COLO668 (cell line): ENCODE measurements around the gene SLC35G2.
"Not testable (repeated sequence)": the region's sequence is repeated elsewhere in the genome, so short reads cannot be mapped to it uniquely, and the experiment has no call there.

Experiments
- DNase-seq: peaks from one replicate; lab custom pipeline; 2025; ENCODE audit not compliant: unreplicated experiment; lab: John Stamatoyannopoulos, UW

Gene SLC35G2

DNA sequence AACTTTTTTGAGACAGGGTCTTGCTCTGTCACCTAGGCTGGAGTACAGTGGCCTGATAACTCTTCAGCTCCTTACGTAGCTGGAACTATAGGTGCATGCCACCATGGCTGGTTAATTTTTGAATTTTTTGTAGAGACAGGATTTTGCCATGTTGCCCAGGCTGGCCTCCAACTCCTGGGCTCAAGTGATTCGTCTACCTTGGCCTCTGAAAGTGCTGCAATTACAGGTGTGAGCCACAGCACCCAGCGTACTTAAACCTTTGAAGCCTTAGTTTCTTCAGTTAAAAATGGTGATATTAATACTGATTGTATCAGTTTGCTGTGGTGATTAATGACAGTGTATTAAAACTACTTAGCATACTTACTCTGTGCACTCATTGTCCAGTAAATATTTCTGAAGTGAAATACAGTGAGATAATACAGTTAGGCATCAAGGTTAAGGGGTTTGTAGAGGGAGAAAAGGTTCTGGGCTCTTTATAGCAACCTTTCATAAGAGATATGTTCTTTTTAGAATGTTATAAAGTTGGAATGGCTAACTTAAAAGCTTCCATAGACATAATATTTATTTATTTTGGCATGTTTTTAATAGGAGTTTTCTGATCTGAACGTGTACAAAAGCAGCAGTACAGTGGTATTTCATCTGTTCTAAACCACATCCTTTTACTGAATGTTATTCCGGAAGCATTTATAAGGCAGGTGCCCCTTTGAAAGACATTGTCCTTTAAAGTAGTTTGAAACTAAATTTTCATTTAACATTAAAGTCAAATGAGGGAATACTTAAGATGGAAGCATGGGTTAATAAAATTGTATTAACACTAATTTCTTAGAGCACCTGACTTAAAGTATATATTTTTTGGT, 66.7 kb downstream of the SLC35G2 start:
- DNase-seq = no peak

DNA sequence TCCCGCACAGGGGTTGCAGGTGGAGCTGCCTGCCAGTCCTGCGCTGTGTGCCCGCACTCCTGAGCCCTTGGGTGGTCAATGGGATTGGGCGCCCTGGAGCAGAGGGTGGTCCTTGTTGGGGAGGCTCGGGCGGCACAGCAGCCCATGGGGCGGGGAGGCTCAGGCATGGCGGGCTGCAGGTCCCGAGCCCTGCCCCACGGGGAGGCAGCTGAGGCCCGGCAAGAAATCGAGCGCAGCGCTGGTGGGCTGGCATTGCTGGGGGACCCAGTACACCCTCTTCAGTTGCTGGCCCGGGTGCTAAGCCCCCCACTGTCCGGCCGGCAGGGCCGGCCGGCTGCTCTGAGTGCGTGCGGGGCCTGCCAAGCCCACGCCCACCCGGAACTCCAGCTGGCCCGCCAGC, 71.0 kb downstream of the SLC35G2 start:
- DNase-seq = no peak

- DNase-seq = no peak
Measured at GRCh38 chr3:136891934-136892855, 73.3 kb downstream of the SLC35G2 start.

GRCh38 chr3:136893848-136894443, 75.0 kb downstream of the SLC35G2 start:
- no peak for DNase-seq

DNA sequence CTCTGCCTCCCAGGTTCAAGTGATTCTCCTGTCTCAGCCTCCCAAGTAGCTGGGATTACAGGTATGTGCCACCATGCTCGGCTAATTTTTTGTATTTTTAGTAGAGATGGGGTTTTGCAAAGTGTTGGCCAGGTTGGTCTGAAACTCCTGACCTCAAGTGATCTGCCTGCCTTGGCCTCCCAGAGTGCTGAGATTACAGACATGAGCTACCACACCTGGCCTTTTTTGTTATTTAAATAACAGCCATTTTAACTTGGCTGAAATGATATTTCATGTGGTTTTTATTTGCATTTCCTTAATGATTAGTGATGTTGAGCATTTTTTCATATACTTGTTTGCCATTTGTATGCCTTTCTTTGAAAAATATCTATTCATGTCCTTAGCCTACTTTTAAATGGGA, 78.2 kb downstream of the SLC35G2 start:
- not testable (repeated sequence) for DNase-seq

DNA sequence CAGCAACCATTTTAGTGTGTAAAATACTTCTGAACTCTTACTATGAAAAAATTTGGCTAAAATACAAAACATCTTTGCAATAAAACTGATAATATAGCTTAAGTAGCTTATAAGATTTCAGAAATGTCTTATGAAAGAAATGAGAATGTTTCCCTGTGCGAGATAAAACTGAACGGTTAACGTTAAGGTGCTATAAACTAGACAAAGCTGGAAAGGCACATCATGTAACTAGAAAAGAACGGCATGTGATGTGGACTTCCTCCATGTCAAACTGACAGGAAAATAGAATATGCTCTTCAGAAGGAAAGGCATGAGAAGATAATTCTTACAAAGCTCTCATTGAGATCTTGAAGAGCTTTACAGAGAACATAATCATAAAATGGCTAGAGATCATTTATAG, 79.6 kb downstream of the SLC35G2 start:
- no peak for DNase-seq

GRCh38 chr3:136898954-136899353, 80.0 kb downstream of the SLC35G2 start:
- no peak for DNase-seq

- no peak for DNase-seq
Measured at GRCh38 chr3:136899622-136900158, 80.8 kb downstream of the SLC35G2 start.

DNA sequence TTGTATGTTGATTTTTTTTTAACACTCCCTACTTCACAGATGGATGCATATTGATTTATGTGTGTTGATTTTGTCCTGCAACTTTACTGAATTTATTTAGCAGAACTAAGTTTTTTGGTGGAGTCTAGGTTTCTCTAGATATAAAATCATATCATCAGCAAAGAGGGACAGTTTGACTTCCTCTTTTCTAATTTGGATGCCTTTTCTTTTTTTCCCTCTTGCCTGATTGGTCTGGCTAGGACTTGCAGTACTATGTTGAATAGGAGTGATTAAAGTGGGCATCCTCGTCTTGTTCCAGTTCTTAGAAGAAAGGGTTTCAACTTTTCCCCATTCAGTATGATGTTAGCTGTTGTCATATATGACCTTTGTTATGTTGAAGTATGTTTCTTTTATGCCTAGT, 81.8 kb downstream of the SLC35G2 start:
- not testable (repeated sequence) for DNase-seq

- DNase-seq = no peak
Measured at GRCh38 chr3:136901391-136901790, 82.5 kb downstream of the SLC35G2 start.

GRCh38 chr3:136902530-136902929, 83.6 kb downstream of the SLC35G2 start:
- DNase-seq = not testable (repeated sequence)

- DNase-seq = no peak
Measured at GRCh38 chr3:136903899-136904298, 85.0 kb downstream of the SLC35G2 start.

DNA sequence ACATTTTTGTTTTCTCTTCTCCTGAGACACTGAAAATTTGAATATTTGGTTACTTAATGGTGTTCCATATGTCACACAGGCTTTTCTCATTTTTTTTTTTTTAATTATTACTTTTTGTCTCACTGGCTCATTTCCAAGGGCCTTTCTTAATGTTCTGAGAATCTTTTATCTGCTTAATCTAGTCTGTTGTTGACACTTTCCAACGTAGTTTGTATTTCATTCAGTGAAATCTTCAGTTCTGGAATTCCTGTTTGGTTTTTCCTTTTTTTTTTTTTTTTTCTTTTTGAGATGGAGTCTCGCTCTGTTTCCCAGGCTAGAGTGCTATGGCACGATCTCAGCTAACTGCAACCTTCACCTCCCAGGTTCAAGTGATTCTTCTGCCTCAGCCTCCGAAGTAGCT, 85.8 kb downstream of the SLC35G2 start:
- no peak for DNase-seq
